ENCODE measurements around the gene TMPRSS7. TPM values are rescaled to one million over a fixed set of nuclear protein-coding genes. Genes with fewer than 3 reads are reported as not detected.

The TMPRSS7 gene
- total RNA-seq, 4 donors from 2014 or later, result not detected

DNA sequence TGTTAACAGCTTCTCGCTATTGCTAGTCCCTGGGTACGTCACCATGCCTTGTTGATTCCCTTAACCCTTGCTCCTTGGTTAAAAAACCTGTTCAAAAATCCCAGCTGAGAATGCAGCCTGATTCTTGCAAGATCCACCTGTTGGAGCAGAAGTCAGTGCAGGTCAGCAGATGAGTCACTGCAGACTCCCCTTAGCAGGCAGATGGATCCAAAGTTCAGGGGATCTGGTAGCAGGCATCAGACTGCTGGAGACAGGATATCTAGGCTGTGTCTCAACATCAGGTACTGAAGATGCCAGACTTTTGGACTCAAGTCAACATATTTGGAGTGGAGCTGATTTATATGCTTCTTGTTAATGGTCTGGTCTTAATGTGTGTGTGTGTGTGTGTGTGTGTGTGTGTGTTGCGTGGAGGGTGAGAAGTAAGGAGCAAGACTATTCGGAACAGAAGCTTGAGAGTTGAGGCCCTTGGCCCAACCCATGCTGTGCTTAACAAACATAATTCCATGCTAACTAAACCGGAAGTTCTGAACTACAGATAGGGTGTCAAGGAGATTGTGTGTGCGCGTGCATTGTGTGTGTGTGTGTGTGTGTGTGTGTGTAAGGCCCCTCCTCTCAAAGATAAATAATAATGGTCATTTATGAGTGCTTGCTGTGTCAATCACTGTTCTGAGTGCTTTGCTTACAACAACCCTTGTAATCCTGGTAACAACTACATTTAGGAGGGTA is 50.6 kb downstream of the TMPRSS7 start:
- peaks cover 0 to 17% (median 6%) of the 10 kb centered on the region in 3 donors for H3K4me1 ChIP-seq
- no peak for TF ChIP-seq POLR2A (IDR thresholded peaks at IDR 0.05)
- TF ChIP-seq EP300 (IDR thresholded peaks at IDR 0.05), result no peak
- TF ChIP-seq, protein P1, sequence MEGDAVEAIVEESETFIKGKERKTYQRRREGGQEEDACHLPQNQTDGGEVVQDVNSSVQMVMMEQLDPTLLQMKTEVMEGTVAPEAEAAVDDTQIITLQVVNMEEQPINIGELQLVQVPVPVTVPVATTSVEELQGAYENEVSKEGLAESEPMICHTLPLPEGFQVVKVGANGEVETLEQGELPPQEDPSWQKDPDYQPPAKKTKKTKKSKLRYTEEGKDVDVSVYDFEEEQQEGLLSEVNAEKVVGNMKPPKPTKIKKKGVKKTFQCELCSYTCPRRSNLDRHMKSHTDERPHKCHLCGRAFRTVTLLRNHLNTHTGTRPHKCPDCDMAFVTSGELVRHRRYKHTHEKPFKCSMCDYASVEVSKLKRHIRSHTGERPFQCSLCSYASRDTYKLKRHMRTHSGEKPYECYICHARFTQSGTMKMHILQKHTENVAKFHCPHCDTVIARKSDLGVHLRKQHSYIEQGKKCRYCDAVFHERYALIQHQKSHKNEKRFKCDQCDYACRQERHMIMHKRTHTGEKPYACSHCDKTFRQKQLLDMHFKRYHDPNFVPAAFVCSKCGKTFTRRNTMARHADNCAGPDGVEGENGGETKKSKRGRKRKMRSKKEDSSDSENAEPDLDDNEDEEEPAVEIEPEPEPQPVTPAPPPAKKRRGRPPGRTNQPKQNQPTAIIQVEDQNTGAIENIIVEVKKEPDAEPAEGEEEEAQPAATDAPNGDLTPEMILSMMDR (IDR thresholded peaks at IDR 0.05), result no peak
- TF ChIP-seq POLR2AphosphoS5 (IDR thresholded peaks at IDR 0.05), result no peak
- WGBS, 2 donors (ENCODE audit: low coverage in 1 of 2), result 75 to 92% methylated on average over 1 to 5 of the region's 7 CpGs
- ATAC-seq, result no peak
- H3K36me3 ChIP-seq, result no peaks in the 10 kb centered on the region
- no peak overlapping the region for H3K4me3 ChIP-seq
- H3K27ac ChIP-seq, result no peak overlapping the region
- no peaks in the 10 kb centered on the region for H3K9me3 ChIP-seq
- H3K27me3 ChIP-seq, result no peaks in the 10 kb centered on the region

DNA sequence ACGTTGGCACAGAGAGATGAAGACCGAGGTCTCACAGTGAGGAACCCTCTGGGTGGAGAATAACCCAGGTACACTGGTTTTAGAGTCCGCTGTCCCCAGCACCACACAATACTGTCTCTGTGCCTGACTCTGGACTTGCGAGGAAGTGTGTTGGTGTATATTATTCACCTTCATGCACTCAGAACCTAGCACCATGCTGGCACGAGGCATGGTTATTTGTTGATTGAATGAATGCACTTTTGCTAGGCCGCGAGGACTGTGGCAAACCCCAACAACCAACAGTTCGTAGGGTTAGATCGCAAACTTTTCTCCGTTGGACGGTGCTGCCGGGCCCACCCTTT is 51.2 kb downstream of the TMPRSS7 start:
- Histone ChIP-seq H3K4me1 (peaks cover 0 to 17% (median 6%) of the 10 kb centered on the region in 3 donors), H3K4me3 (peak overlapping the region; percentile 56 to 57), H3K36me3 (no peaks in the 10 kb centered on the region), H3K27ac (peak overlapping the region in 2 of 4 donors; percentile 9 to 69), H3K9me3 (no peaks in the 10 kb centered on the region), H3K27me3 (no peaks in the 10 kb centered on the region)
- 17 to 61% methylated on average over 1 to 4 of the region's 12 CpGs for WGBS, 2 donors (ENCODE audit: low coverage in 1 of 2)
- ATAC-seq, result peak; percentile 11
- TF ChIP-seq, protein P1 (IDR thresholded peaks at IDR 0.05), result no peak
- no peak for TF ChIP-seq EP300 (IDR thresholded peaks at IDR 0.05)
- TF ChIP-seq POLR2A (IDR thresholded peaks at IDR 0.05), result no peak
- no peak for TF ChIP-seq POLR2AphosphoS5 (IDR thresholded peaks at IDR 0.05)

- ATAC-seq, result peak; percentile 95
- H3K9me3 ChIP-seq, result no peaks in the 10 kb centered on the region
- H3K4me3 ChIP-seq, result peak within 1 kb of the TSS; percentile 56 to 57
- no peaks in the 10 kb centered on the region for H3K36me3 ChIP-seq
- peaks cover 0 to 17% (median 6%) of the 10 kb centered on the region in 3 donors for H3K4me1 ChIP-seq
- 0% methylated on average over 5 of the region's 67 CpGs; no CpG with 5 or more reads in 1 of the 2 donors for WGBS, 2 donors (ENCODE audit: low coverage in 1 of 2)
- peak within 1 kb of the TSS in 3 of 4 donors; percentile 9 to 69 (median 46) for H3K27ac ChIP-seq
- TF ChIP-seq, protein P1 (IDR thresholded peaks at IDR 0.05), result peak in 1 of 4 experiments; percentile 22
- TF ChIP-seq POLR2A (IDR thresholded peaks at IDR 0.05) (no peak), POLR2AphosphoS5 (IDR thresholded peaks at IDR 0.05) (peak; percentile 11), EP300 (IDR thresholded peaks at IDR 0.05) (no peak)
- no peaks in the 10 kb centered on the region for H3K27me3 ChIP-seq
Measured at GRCh38 chr3:112086076-112086854, 51.7 kb downstream of the TMPRSS7 start, which contains the start of gene C3orf52. C3orf52 (plus strand) TSS chr3:112086389; CDS start chr3:112086408, 19 bp downstream.

DNA sequence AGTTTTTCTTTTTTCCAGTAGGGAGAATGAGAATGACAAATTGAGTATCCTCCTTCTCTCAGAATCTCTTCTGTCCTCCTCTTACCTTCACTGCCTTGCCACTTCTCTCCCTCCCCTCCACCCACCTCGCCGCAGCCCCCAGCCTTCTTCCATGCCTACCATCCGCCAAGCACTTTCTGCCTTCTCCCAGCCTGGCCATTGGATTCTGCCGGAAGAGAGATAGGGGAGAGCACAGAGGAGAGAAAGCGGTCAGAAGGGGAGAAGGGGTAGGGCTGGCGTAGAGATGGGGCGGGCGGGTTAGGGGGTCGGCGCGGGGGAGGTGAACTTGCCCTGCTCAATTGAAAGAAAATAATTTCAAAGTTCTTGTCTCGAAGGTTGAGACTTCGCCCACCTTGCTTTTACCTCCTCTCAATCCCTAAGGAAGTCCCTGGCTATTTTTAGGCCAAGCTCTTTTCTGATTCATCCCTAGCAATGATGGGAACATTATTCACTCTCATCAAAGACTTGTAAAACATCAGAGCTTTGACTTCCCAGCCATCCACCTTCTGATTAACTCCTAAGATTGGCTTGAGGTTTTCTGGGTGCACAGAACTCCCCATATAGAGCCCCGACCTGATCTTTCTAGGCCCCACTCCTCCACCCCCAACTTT is 52.5 kb downstream of the TMPRSS7 start:
- no peaks in the 10 kb centered on the region for H3K27me3 ChIP-seq
- H3K27ac ChIP-seq, result peak overlapping the region in 3 of 4 donors; percentile 9 to 69 (median 17)
- H3K36me3 ChIP-seq, result no peaks in the 10 kb centered on the region
- no peak for ATAC-seq
- H3K4me3 ChIP-seq, result peak overlapping the region; percentile 56 to 57
- peaks cover 0 to 17% (median 6%) of the 10 kb centered on the region in 3 donors for H3K4me1 ChIP-seq
- 28 to 51% methylated on average over 7 to 11 of the region's 14 CpGs for WGBS, 2 donors (ENCODE audit: low coverage in 1 of 2)
- TF ChIP-seq, protein P1 (IDR thresholded peaks at IDR 0.05), result no peak
- no peak for TF ChIP-seq POLR2AphosphoS5 (IDR thresholded peaks at IDR 0.05)
- H3K9me3 ChIP-seq, result no peaks in the 10 kb centered on the region
